ENCODE data around the gene STEAP3. TPM values are rescaled to one million over a fixed set of nuclear protein-coding genes. Genes with fewer than 3 reads are reported as not detected.
A peak's percentile ranks its signal among the peaks of the same experiment; 100 is the strongest.

Gene STEAP3
- total and polyA plus RNA-seq, 8 donors = 1.7 to 43.8 (median 3.1) TPM

DNA sequence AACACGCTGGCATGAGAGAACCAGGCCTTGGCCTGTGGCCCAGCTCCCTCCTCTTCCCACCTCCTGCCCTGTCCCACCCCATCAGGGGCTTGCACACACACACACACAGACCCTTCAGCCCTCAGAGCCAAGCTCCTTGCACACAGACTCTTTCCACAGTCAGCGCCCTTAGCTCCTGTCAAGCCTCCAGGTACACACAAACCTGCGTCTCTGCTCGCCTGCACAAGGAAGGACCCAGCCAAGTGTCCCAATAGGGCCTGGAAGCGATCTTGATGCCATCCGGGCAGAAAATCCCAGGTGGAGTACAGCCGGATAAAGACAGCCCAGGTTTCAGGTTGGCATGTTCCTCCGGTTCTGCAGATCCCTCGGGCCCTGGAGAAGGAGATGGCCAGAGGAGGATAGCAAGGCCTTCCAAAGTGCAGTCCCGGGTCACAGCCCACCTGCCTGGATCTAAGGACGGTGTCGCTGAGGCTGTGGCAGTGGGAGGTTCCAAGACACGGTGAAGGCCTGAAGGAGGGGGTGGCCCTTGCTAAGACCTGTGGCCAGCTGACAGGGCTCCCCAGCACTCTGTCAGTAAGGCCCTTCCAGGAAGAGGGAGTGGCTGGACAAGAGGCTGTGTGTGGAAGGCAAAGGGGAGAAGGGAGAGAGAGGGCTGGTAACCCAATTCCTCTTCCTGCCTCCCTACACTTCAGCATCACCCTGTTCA, 18.5 kb upstream of the STEAP3 start:
- H3K27ac ChIP-seq = no peak overlapping the region
- H3K27me3 ChIP-seq = peaks cover 0 to 4% of the 10 kb centered on the region in 2 donors
- DNase-seq (no peak), ATAC-seq (peak; percentile 25)
- H3K4me1 ChIP-seq = no peaks in the 10 kb centered on the region
- TF ChIP-seq, protein P1, sequence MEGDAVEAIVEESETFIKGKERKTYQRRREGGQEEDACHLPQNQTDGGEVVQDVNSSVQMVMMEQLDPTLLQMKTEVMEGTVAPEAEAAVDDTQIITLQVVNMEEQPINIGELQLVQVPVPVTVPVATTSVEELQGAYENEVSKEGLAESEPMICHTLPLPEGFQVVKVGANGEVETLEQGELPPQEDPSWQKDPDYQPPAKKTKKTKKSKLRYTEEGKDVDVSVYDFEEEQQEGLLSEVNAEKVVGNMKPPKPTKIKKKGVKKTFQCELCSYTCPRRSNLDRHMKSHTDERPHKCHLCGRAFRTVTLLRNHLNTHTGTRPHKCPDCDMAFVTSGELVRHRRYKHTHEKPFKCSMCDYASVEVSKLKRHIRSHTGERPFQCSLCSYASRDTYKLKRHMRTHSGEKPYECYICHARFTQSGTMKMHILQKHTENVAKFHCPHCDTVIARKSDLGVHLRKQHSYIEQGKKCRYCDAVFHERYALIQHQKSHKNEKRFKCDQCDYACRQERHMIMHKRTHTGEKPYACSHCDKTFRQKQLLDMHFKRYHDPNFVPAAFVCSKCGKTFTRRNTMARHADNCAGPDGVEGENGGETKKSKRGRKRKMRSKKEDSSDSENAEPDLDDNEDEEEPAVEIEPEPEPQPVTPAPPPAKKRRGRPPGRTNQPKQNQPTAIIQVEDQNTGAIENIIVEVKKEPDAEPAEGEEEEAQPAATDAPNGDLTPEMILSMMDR (IDR thresholded peaks at IDR 0.05) = no peak
- H3K36me3 ChIP-seq = no peaks in the 10 kb centered on the region
- no peaks in the 10 kb centered on the region for H3K9me3 ChIP-seq
- intact Hi-C loops (cut with DNase I) = no loop called here
- no peak overlapping the region for H3K4me3 ChIP-seq

DNA sequence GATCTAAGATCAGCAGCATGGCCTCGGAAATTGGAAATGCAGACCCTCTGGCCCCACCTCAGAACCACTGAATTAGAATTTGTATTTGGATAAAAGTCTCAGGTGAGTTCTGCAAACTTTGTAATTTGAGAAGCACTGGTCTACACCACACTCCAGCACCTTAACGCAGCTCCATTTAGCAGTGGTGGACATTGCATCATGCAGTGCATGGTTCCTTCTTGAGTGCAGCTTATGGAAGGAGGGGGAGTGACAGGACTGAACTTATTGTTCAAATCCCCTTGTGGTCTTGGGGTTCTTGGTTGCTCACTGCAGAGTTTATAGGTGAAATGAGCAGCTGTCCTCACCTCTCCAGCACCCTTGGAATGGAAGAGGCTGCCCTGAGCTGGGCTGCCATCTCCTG, 17.4 kb upstream of the STEAP3 start:
- DNase-seq = no peak
- intact Hi-C loops (cut with DNase I) = no loop called here
- Histone ChIP-seq H3K27me3 (peaks cover 0 to 11% of the 10 kb centered on the region in 2 donors), H3K36me3 (no peaks in the 10 kb centered on the region), H3K4me1 (no peaks in the 10 kb centered on the region), H3K9me3 (no peaks in the 10 kb centered on the region), H3K27ac (no peak overlapping the region), H3K4me3 (no peak overlapping the region)
- ATAC-seq = no peak
- TF ChIP-seq, protein P1 (IDR thresholded peaks at IDR 0.05) = no peak

DNA sequence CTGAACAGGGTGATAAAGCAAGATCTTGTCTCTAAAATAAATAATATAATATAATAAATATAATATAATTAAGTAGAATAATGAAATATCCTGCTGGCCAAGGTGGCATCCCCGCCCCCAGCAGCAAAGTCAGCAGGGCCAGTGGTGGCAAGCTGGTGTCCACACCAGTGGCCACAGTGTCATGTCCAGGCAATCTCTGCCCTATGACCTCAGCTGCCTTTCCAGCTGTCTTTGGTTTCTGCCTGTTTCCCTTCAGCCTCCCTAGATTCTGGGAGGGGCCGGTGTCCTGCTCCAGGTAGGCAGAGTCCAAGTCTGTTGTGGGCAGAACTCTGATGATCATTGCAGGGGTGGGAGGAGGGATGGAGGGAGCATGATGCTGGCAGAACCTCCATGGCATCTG, 16.2 kb upstream of the STEAP3 start:
- intact Hi-C loops (cut with DNase I) = no loop called here
- no peak overlapping the region for H3K4me3 ChIP-seq
- no peaks in the 10 kb centered on the region for H3K36me3 ChIP-seq
- H3K9me3 ChIP-seq = no peaks in the 10 kb centered on the region
- H3K27me3 ChIP-seq = peaks cover 0 to 11% of the 10 kb centered on the region in 2 donors
- TF ChIP-seq, protein P1 (IDR thresholded peaks at IDR 0.05) = no peak
- no peaks in the 10 kb centered on the region for H3K4me1 ChIP-seq
- ATAC-seq (no peak), DNase-seq (no peak)
- H3K27ac ChIP-seq = no peak overlapping the region

DNA sequence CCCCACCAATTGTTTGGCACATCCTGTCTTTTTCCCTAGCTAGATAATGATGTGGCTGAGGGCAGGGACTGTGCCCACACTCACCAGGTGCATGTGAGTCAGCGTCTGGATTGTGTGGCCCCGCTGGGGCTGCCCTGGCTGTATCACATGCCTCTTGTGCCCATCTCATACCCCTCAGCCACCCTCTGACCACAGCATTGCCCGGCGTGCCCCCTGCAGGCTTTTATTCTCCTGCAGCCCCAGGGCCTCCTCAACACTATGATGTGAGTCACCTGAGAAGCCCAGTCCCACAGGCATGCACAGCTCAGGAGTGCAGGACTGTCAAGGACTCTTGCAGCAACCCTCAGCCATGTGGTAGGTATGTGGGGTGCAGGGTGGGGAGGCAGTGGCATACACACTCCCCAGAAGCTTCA, 14.8 kb upstream of the STEAP3 start:
- Histone ChIP-seq H3K4me3 (no peak overlapping the region), H3K27me3 (peaks cover 0 to 11% of the 10 kb centered on the region in 2 donors), H3K4me1 (no peaks in the 10 kb centered on the region), H3K27ac (no peak overlapping the region), H3K36me3 (no peaks in the 10 kb centered on the region), H3K9me3 (no peaks in the 10 kb centered on the region)
- TF ChIP-seq, protein P1 (IDR thresholded peaks at IDR 0.05) = no peak
- intact Hi-C loops (cut with DNase I) = no loop called here
- DNase-seq = no peak
- peak; percentile 91 for ATAC-seq

DNA sequence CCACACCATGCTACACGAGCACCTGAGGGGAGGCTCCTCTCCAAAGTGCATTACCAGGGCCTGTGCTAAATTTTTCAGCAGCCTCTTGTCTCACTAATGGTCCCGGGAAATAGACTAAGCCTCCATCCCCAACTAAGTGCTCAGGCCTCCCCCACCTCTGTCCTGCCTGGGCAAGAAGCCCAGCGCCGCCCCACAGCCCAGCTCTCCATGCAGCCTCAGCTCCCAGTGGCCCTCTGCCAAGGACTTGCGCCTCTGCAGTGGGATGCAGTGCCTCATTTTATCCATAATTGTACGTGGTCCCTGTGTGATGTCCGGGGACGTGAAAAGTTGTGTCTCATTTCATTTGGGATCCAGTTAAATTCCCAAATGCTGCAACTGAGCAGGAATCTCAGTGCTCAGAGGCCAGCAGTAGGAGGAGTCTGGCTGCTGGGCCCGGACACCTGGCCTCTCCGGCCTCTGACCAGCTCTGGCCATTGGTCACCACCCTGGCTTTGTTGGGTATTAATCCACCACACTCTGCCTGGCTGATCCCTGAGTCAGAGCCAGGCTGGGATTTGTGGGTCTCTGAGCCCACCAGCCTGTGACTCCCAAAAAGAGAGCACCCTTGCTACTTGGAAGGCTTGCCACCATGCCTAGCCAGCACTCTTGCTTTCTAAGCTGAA, 11.4 kb upstream of the STEAP3 start:
- Histone ChIP-seq H3K4me1 (no peaks in the 10 kb centered on the region), H3K27ac (no peak overlapping the region), H3K36me3 (no peaks in the 10 kb centered on the region), H3K9me3 (no peaks in the 10 kb centered on the region), H3K27me3 (peaks cover 0 to 11% of the 10 kb centered on the region in 2 donors), H3K4me3 (no peak overlapping the region)
- no peak for ATAC-seq
- no peak for DNase-seq
- TF ChIP-seq, protein P1 (IDR thresholded peaks at IDR 0.05) = no peak
- intact Hi-C loops (cut with DNase I) = no loop called here
